Nephron (organoid): Measurements from ENCODE around the gene ARHGAP6.

ENCODE experiments used
- H3K27ac Mint-ChIP-seq, 3 experiments: 2 replicates each; pipeline ENCODE4 v1.8.0; 2020; ENCODE audit warnings: mixed read lengths in 3 of 3, mild to moderate bottlenecking in 2 of 3, moderate library complexity in 1 of 3
- H3K27me3 Mint-ChIP-seq: 2 replicates; pipeline ENCODE4 v1.8.0; 2021; ENCODE audit warnings: low read depth, mild to moderate bottlenecking, moderate library complexity, mixed read lengths
- H3K36me3 Mint-ChIP-seq: 2 replicates; pipeline ENCODE4 v1.8.0; 2020; ENCODE audit warnings: low read depth, mixed read lengths
- H3K4me1 Mint-ChIP-seq: 2 replicates; pipeline ENCODE4 v1.8.0; 2020; ENCODE audit warnings: mixed read lengths
- H3K4me3 Mint-ChIP-seq, 3 experiments: 2 replicates each; pipeline ENCODE4 v1.8.0; 2020; ENCODE audit warnings: mild to moderate bottlenecking in 3 of 3, mixed read lengths in 3 of 3, moderate library complexity in 2 of 3
- H3K9me3 Mint-ChIP-seq: 2 replicates; pipeline ENCODE4 v1.8.0; 2020; ENCODE audit warnings: mixed read lengths
- CTCF ChIP-seq, 3 experiments: fragments of 200-600 bp; sonication (generic); IDR thresholded peaks; one replicate each; pipeline ENCODE4 v1.5.0; 2021; ENCODE audit warnings: antibody characterized with exemption in 3 of 3; ENCODE audit not compliant: unreplicated experiment in 3 of 3

Gene ARHGAP6

DNA sequence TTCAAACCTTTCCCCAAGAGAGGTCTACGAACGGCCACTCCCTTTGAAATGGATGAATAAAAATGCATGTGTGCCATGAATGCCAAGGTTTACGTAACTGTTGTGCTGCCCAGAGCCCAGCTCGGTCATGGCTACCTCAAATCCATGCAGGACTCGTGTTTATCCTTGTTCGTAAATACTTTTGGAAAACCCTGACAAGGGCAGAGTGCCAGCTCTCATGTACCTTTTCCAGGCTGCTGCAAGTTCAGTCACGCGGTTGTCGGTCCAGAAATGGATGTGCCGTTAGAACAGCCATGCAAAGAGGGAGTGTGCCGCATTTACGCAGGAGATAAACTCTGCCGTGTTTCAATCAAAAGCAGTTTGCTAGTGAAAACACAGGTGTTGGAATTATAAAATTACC is 249.1 kb downstream of the ARHGAP6 start:
- H3K27me3 Mint-ChIP-seq, result no peaks in the 10 kb centered on the region
- no peak for TF ChIP-seq CTCF (IDR thresholded peaks at IDR 0.05; ENCODE audit: unreplicated experiment in 3 of 3)
- H3K4me1 Mint-ChIP-seq, result peaks cover 1% of the 10 kb centered on the region
- H3K27ac Mint-ChIP-seq, result no peak overlapping the region
- H3K36me3 Mint-ChIP-seq, result no peaks in the 10 kb centered on the region
- no peak overlapping the region for H3K4me3 Mint-ChIP-seq
- H3K9me3 Mint-ChIP-seq, result peaks cover 4% of the 10 kb centered on the region

DNA sequence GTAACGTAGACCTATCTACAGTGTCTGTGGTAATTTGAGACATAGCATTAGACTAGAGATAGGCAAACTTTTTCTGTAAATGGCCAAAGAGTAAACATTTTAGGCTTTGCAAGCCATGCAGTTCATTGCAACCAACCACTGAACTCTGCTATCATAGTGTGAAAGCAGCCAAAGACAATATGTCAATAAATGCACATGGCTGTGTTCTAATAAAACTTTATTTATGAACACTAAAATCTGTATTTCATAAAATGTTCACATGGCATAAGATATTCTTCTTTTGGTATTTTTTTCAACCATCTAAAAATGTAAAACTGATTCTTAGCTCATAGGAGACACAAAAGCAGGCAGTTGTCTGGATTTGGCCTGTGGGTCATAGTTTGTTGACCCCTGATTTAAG is 251.6 kb downstream of the ARHGAP6 start:
- TF ChIP-seq CTCF (IDR thresholded peaks at IDR 0.05; ENCODE audit: unreplicated experiment in 3 of 3), result no peak
- H3K9me3 Mint-ChIP-seq, result peaks cover 4% of the 10 kb centered on the region

GRCh38 chrX:11412715-11413623 is 252.8 kb downstream of the ARHGAP6 start:
- Mint-ChIP-seq H3K27me3 (no peaks in the 10 kb centered on the region), H3K9me3 (peaks cover 9% of the 10 kb centered on the region), H3K4me3 (no peak overlapping the region), H3K27ac (no peak overlapping the region), H3K36me3 (no peaks in the 10 kb centered on the region), H3K4me1 (no peaks in the 10 kb centered on the region)
- no peak for TF ChIP-seq CTCF (IDR thresholded peaks at IDR 0.05; ENCODE audit: unreplicated experiment in 3 of 3)

More for the DNA sequence above, 251.6 kb downstream of the ARHGAP6 start:
- H3K27me3 Mint-ChIP-seq, result no peaks in the 10 kb centered on the region
- no peaks in the 10 kb centered on the region for H3K4me1 Mint-ChIP-seq
- no peaks in the 10 kb centered on the region for H3K36me3 Mint-ChIP-seq
- no peak overlapping the region for H3K4me3 Mint-ChIP-seq
- H3K27ac Mint-ChIP-seq, result no peak overlapping the region

GRCh38 chrX:11409957-11410356 is 255.8 kb downstream of the ARHGAP6 start:
- no peaks in the 10 kb centered on the region for H3K36me3 Mint-ChIP-seq
- peaks cover 11% of the 10 kb centered on the region for H3K9me3 Mint-ChIP-seq
- H3K27me3 Mint-ChIP-seq, result no peaks in the 10 kb centered on the region
- no peak overlapping the region for H3K27ac Mint-ChIP-seq
- peaks cover 7% of the 10 kb centered on the region for H3K4me1 Mint-ChIP-seq
- TF ChIP-seq CTCF (IDR thresholded peaks at IDR 0.05; ENCODE audit: unreplicated experiment in 3 of 3), result no peak
- no peak overlapping the region for H3K4me3 Mint-ChIP-seq

DNA sequence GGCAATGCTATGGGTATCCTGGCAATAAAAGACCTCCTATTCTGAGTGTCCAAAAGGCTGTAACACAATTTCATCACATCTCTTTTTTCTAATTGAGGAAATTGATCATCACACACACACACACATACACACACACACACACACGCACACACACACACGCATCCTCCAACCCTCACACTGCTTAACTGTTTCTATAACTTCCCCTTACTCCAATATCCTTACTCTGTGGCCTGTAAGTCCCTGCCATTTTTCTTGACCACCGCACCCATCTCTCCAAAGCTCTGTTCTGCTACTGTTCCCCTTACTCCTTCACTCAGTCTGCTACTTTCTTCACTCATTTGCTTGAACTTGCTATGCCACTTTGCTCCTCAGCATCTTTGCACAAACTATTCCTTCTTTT is 256.9 kb downstream of the ARHGAP6 start:
- Mint-ChIP-seq H3K36me3 (no peaks in the 10 kb centered on the region), H3K9me3 (peaks cover 11% of the 10 kb centered on the region)

More for the DNA sequence above, 256.9 kb downstream of the ARHGAP6 start:
- TF ChIP-seq CTCF (IDR thresholded peaks at IDR 0.05; ENCODE audit: unreplicated experiment in 3 of 3), result no peak
- Mint-ChIP-seq H3K27ac (no peak overlapping the region), H3K27me3 (no peaks in the 10 kb centered on the region), H3K4me1 (peaks cover 12% of the 10 kb centered on the region), H3K4me3 (no peak overlapping the region)
